Type B pancreatic cell (in vitro differentiated cells): ENCODE results near the gene CTDP1. TPM values are rescaled to one million over a fixed set of nuclear protein-coding genes. Genes with fewer than 3 reads are reported as not detected.
"Not testable (repeated sequence)": the region's sequence is repeated elsewhere in the genome, so short reads cannot be mapped to it uniquely, and the experiment has no call there.

ENCODE experiments used
- DNase-seq: peaks from one replicate; pipeline ENCODE4 v3.0.0; 2021; ENCODE audit warnings: mixed read lengths; ENCODE audit not compliant: unreplicated experiment; ENCODE audit errors: extremely low spot score
- H3K27ac Mint-ChIP-seq: 2 replicates; pipeline ENCODE4 v1.8.0; 2021; ENCODE audit warnings: mild to moderate bottlenecking, mixed read lengths
- H3K27me3 Mint-ChIP-seq: 2 replicates; pipeline ENCODE4 v1.8.0; 2021; ENCODE audit warnings: mixed read lengths
- H3K36me3 Mint-ChIP-seq: 2 replicates; pipeline ENCODE4 v1.8.0; 2021; ENCODE audit warnings: mixed read lengths
- H3K4me1 Mint-ChIP-seq: one replicate; pipeline ENCODE4 v1.8.0; 2021; ENCODE audit warnings: mixed read lengths; ENCODE audit not compliant: unreplicated experiment
- H3K4me3 Mint-ChIP-seq: 2 replicates; pipeline ENCODE4 v1.8.0; 2021; ENCODE audit warnings: mild to moderate bottlenecking, mixed read lengths
- H3K9me3 Mint-ChIP-seq: 2 replicates; pipeline ENCODE4 v1.8.0; 2021; ENCODE audit warnings: mixed read lengths
- CTCF ChIP-seq: fragments of 200-600 bp; sonication (generic); conservative IDR thresholded peaks from 2 replicates; pipeline ENCODE4 v1.5.0; 2021; ENCODE audit warnings: antibody characterized with exemption, mild to moderate bottlenecking
- total RNA-seq: library from RNA; stranded (reverse); gene quantifications from 2 replicates; pipeline ENCODE4 v1.2.1, GENCODE V29; 2021; ENCODE audit warnings: low replicate concordance

Gene CTDP1
- total RNA-seq, 1 donor from 2014 or later, result 21.1 TPM

DNA sequence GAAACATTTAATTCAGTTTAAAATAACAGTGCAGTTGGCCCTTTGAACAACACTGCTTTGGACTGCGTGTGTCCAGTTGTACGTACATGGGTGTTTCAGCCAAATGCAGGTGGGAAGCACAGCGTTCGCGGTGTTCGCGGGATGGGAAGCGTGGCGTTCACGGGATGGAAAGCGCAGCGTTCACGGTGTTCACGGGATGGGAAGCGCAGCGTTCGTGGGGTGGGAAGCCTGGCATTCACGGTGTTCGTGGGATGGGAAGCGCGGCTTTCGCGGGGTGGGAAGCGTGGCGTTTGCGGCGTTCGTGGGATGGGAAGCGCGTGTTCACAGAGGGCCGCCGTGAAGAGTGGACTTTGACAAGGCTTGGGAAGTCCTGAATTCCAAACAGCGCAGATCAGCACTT, 47.6 kb downstream of the CTDP1 start:
- H3K9me3 Mint-ChIP-seq, result no peaks in the 10 kb centered on the region

GRCh38 chr18:79728931-79729586, 49.5 kb downstream of the CTDP1 start:
- Mint-ChIP-seq H3K27ac (no peak overlapping the region), H3K4me1 (no peaks in the 10 kb centered on the region), H3K9me3 (no peaks in the 10 kb centered on the region), H3K4me3 (no peak overlapping the region), H3K27me3 (no peaks in the 10 kb centered on the region), H3K36me3 (peaks cover 56% of the 10 kb centered on the region)
- DNase-seq, result no peak
- no peak for TF ChIP-seq CTCF

More for the DNA sequence above, 47.6 kb downstream of the CTDP1 start:
- DNase-seq, result no peak
- Mint-ChIP-seq H3K27me3 (no peaks in the 10 kb centered on the region), H3K36me3 (peaks cover 49% of the 10 kb centered on the region), H3K4me3 (no peak overlapping the region), H3K4me1 (no peaks in the 10 kb centered on the region), H3K27ac (no peak overlapping the region)
- no peak for TF ChIP-seq CTCF

GRCh38 chr18:79729611-79730010, 50.0 kb downstream of the CTDP1 start:
- H3K9me3 Mint-ChIP-seq, result no peaks in the 10 kb centered on the region
- no peak for DNase-seq
- H3K27me3 Mint-ChIP-seq, result no peaks in the 10 kb centered on the region
- no peak overlapping the region for H3K4me3 Mint-ChIP-seq
- no peak for TF ChIP-seq CTCF
- no peak overlapping the region for H3K27ac Mint-ChIP-seq
- H3K36me3 Mint-ChIP-seq, result peaks cover 54% of the 10 kb centered on the region
- no peaks in the 10 kb centered on the region for H3K4me1 Mint-ChIP-seq

DNA sequence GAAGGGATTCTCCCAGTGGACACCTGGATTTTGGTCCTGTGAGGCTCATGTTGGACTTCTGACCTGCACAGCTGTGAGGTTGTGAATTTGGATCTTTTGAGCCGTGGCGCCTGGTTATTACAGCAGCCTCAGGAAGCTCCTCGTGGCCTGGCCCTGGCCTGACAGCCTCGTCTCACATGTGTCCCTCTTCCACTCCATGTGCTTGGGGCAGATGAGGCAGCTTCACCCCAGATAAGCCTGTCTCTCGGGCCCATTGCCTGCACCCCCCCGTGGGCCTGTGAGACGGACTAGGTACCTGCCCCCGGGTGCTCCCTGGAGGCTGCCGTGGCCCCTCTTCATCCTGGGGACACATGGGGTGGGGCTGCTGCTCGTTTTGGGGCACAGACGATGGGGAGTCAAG, 51.2 kb downstream of the CTDP1 start:
- no peak for TF ChIP-seq CTCF
- DNase-seq, result no peak
- Mint-ChIP-seq H3K9me3 (no peaks in the 10 kb centered on the region), H3K36me3 (peaks cover 43% of the 10 kb centered on the region), H3K27me3 (no peaks in the 10 kb centered on the region), H3K4me3 (no peak overlapping the region), H3K4me1 (no peaks in the 10 kb centered on the region), H3K27ac (no peak overlapping the region)

DNA sequence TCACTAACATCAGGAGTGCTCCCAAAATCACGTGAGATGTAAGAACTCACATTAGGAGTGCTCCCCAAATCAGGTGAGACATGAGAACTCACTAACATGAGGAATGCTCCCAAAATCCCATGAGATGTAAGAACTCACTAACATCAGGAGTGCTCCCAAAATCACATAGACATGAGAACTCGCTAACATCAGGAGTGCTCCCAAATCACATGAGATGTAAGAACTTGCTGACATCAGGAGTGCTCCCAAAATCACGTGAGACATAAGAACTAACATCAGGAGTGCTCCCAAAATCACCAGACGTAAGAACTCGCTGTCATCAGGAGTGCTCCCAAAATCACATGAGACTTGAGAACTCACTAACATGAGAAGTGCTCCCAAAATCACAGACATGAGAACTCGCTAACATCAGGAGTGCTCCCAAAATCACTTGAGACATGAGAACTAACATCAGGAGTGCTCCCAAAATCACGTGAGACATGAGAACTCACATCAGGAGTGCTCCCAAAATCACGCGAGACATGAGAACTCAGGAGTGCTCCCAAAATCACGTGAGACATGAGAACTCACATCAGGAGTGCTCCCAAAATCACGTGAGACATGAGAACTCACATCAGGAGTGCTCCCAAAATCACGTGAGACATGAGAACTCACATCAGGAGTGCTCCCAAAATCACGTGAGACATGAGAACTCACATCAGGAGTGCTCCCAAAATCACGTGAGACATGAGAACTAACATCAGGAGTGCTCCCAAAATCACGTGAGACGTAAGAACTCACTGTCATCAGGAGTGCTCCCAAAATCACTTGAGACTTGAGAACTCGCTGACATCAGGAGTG, 52.5 kb downstream of the CTDP1 start:
- H3K4me1 Mint-ChIP-seq, H3K27ac Mint-ChIP-seq, H3K27me3 Mint-ChIP-seq, H3K9me3 Mint-ChIP-seq, H3K4me3 Mint-ChIP-seq, DNase-seq: not testable (repeated sequence)
- H3K36me3 Mint-ChIP-seq, result peaks cover 38% of the 10 kb centered on the region

DNA sequence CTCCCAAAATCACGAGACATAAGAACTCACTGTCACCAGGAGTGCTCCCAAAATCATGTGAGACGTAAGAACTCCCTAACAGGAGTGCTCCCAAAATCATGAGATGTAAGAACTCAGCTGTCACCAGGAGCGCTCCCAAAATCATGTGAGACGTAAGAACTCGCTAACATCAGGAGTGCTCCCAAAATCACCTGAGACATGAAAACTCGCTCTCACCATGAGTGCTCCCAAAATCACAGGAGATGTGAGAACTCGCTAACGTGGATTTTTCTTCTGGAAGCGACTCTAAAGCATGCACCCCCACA, 53.1 kb downstream of the CTDP1 start:
- no peaks in the 10 kb centered on the region for H3K4me1 Mint-ChIP-seq
- H3K36me3 Mint-ChIP-seq, result peaks cover 33% of the 10 kb centered on the region
- no peak for TF ChIP-seq CTCF
- no peaks in the 10 kb centered on the region for H3K27me3 Mint-ChIP-seq
- DNase-seq, result no peak
- no peaks in the 10 kb centered on the region for H3K9me3 Mint-ChIP-seq
- H3K27ac Mint-ChIP-seq, result no peak overlapping the region
- H3K4me3 Mint-ChIP-seq, result no peak overlapping the region
